ENCODE data around the gene EDIL3.

The EDIL3 gene

GRCh38 chr5:84272771-84273516 lies 111.7 kb downstream of the EDIL3 start:
- no peak for FAIRE-seq
- DNase-seq (ENCODE audit: extremely low spot score, insufficient read length, low read depth), result no peak

DNA sequence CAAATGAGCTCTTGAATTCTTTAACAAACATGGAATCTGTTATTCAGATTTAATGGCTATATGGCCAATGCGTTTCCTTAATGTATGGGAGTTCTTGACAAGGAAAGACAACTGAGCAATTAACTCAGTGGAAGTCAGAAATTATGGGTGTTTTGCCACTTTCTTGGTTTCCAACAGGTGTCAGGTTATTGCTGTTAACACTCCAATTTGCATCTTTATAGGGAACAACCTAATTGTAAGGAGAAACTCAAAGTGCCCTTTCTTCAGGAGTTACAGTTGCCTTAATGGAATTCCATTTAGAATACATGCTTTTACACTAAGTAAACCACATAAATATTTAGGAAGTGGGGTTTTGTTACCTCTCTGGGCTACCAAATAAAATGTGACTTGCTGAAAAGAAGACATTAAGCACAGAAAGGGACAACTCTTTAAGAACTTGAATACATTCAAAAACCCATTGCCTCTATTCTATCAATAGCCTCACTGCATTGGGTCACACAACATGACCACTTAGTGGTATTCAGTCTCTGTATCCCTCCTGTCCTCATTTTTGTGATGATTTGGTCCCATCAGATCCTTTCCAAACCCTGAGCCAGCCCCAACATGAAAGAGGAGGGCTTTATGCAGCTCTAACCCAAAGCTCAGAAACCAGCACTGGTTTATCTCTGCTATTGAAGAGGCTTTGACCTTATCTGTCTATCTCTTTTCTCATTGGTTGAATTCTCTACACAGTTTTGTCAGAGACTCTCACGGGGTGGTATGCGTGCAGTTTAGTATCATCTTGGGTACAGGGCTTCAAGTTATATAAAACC lies 118.7 kb downstream of the EDIL3 start:
- DNase-seq (ENCODE audit: extremely low spot score, insufficient read length, low read depth) (no peak), FAIRE-seq (no peak)

- FAIRE-seq (no peak), DNase-seq (ENCODE audit: extremely low spot score, insufficient read length, low read depth) (no peak)
Observed at GRCh38 chr5:84265130-84265529, 119.5 kb downstream of the EDIL3 start.

GRCh38 chr5:84260939-84261338 lies 123.7 kb downstream of the EDIL3 start:
- FAIRE-seq (no peak), DNase-seq (ENCODE audit: extremely low spot score, insufficient read length, low read depth) (no peak)

DNA sequence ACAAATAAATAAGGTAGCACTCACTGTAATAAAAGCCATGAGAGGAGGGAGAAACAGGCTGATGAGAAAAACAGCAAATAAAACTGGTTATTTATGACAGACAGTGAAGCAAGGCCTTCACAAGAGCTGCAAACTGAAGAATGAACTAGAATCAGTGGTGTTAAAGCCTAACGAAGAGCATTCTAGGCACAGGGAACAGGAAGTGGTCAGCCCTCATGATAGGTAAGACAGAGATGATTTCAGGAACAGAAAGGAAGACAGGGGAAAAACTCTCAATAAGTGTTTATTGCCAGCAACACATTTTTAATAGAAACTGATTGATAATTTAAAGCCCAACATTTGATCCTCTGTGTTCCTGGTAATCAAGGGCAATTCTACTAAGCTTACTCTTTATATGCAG lies 124.5 kb downstream of the EDIL3 start:
- no peak for DNase-seq (ENCODE audit: extremely low spot score, insufficient read length, low read depth)
- FAIRE-seq, result peak; percentile 46

GRCh38 chr5:84259283-84260045 lies 125.2 kb downstream of the EDIL3 start:
- DNase-seq (ENCODE audit: extremely low spot score, insufficient read length, low read depth), result no peak
- FAIRE-seq, result no peak

- FAIRE-seq, result no peak
- DNase-seq (ENCODE audit: extremely low spot score, insufficient read length, low read depth), result no peak
Observed at GRCh38 chr5:84257061-84257460, 127.6 kb downstream of the EDIL3 start.

DNA sequence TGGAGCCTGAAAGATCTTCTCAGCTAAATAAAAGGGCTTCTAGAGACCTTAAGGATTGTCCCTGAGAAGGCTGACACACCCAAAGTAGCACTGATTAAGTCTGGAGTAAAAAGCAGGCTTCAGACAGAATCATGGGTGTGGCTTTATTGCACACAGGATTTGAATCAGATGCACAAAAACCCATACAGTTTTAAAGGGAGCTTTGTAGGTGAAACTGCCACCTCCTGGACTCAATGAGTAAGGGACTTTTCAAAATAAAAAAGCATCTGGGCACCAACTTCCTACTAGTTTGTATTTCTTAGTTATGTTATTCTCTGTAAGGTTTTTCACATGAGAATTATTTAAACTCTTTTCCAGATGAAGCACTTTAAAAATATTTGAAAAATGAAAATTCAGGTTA lies 129.4 kb downstream of the EDIL3 start:
- no peak for FAIRE-seq
- no peak for DNase-seq (ENCODE audit: extremely low spot score, insufficient read length, low read depth)

- FAIRE-seq, result no peak
- no peak for DNase-seq (ENCODE audit: extremely low spot score, insufficient read length, low read depth)
Observed at GRCh38 chr5:84253946-84254345, 130.7 kb downstream of the EDIL3 start.

DNA sequence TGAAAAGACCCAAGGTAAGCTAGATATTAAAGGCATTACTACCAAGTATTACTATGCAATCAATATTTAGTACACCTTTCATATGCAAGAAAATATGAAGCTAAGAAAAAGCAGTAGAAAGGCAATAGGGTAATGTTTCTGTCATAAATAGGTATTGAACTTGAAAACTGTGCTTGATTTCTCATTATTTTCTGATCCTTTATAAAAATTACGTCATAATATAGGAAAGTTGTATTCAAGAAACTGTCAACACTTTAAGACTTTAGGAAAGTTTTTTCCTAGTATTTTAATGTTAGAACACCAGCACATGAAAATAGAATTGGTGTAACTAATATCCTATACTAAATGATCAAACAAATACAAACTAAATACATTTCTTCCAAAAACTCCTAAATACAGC lies 133.2 kb downstream of the EDIL3 start:
- DNase-seq (ENCODE audit: extremely low spot score, insufficient read length, low read depth) (no peak), FAIRE-seq (no peak)

DNA sequence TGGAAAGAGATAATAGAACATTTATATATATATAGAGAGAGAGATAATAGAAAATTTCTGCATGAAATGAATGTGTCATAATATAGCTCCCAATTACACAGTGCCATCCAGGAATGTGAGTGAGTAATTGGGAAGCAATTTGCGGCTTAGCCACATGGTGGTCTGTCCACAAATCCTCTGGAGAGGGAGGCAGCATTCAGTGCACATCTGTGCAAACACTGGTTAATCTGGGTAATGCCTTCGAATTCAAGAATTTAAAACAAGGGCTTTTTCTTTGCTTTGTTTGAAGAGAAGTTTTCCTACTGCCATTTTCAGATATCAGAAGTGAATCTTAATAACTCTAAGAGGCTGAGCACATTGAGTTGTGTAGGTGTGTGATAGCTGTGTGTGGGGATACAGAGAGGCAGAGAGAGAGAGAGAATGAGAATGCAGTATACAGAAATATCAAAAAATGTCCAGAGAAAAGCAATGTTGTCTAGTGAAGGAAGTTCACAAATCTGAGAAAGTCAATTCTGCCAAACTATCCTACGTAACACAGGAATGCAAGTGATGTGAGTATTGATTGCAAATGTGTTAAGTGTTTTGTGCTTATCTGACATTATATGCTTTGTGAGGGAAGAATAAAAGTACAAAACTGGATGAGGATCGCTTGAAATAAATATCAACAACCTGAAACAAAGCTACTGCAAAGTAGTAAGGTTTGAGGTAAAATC lies 134.6 kb downstream of the EDIL3 start:
- FAIRE-seq, result no peak
- DNase-seq (ENCODE audit: extremely low spot score, insufficient read length, low read depth), result no peak

DNA sequence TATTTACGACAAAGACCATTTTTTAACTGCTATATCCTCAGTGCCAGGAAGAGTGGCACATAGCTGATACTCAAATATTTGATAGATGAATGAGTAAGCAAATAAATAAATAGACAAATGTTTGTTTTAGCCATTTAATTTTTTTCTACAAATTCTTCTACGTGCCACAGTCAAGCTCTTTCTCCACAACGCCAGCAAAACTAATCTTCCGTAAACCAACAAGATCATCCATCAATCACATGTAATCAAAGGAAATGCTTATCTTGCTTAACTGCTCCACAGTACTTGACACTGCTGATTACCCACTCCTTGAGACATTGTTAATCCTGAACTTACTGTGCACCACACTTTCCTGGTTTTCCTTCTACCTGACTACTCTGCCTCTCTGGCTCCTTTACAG lies 136.7 kb downstream of the EDIL3 start:
- DNase-seq (ENCODE audit: extremely low spot score, insufficient read length, low read depth) (no peak), FAIRE-seq (no peak)

DNA sequence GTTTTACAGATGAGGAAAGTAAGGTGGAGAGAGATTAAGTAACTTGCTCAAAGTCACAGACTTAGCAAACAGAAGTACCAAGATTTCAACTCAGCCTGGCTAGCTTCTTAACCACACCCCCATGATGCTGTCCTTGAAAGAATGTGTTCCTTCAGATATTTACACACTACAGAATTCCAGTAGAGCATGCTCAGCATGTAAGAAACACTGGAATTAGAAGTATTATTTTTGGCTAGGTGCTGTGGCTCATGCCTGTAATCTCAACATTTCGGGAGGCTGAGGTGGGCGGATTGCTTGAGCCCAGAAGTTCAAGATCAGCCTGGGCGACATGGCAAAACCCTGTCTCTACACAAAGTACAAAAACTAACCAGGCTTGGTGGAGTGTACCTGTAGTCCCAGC lies 142.4 kb downstream of the EDIL3 start:
- FAIRE-seq (no peak), DNase-seq (ENCODE audit: extremely low spot score, insufficient read length, low read depth) (no peak)

DNA sequence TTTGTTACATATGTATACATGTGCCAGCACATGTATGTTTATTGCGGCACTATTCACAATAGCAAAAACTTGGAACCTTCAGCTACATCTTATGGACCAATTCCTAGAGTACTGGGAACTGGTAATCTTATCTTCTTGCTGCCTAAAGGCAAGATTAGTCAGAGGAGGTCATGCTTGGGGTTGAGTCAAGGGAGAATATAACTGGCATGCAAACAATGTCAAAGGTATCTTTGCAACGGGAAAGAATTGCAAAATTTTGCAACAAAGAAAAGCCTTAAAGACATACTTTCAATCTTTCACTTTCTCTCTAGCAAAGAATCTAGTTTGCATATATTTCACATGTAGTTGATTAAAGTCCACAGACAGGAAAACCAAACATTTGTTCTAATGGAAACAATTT lies 145.2 kb downstream of the EDIL3 start:
- DNase-seq (ENCODE audit: extremely low spot score, insufficient read length, low read depth) (no peak), FAIRE-seq (no peak)

GRCh38 chr5:84237126-84237525 lies 147.6 kb downstream of the EDIL3 start:
- DNase-seq (ENCODE audit: extremely low spot score, insufficient read length, low read depth), result no peak
- no peak for FAIRE-seq

DNA sequence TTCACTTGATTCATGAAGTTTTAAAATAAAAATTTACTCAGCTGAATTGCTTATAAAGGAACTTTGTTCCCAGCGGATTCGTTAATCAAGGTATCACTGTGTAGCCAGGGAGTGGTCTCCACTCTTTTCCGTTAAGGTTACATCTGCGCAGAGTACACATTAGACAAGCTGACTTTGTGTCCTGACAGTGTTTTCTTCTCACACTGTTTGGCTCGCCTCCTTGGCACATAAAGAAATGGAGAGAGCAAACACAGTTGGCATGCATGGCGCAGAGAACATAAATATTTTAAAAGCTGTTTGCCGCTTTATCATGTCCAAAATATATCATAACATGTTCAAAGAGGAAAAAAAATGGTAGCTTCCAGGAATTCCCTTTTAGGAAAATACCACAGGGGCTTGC lies 153.2 kb downstream of the EDIL3 start:
- DNase-seq (ENCODE audit: extremely low spot score, insufficient read length, low read depth) (no peak), FAIRE-seq (no peak)

GRCh38 chr5:84229045-84229444 lies 155.6 kb downstream of the EDIL3 start:
- no peak for FAIRE-seq
- no peak for DNase-seq (ENCODE audit: extremely low spot score, insufficient read length, low read depth)

DNA sequence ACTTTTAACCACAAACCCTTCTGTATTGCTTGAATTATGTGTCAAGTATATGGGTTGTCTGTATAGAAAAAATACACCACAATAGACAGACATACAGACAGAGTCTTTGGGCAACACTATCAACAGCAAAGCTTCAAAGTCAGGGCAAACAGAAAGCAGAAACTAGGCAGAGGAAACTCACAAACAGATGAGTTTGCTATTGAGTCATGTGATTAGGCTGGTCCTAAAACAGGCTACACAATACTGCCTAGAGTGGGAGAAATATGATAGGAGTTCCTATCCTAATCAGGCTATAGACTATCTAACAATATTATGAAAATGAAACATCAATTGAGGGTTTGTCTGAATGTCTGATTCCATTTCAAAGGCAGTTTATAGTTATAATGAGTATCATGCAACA lies 156.4 kb downstream of the EDIL3 start:
- no peak for FAIRE-seq
- DNase-seq (ENCODE audit: extremely low spot score, insufficient read length, low read depth), result no peak

DNA sequence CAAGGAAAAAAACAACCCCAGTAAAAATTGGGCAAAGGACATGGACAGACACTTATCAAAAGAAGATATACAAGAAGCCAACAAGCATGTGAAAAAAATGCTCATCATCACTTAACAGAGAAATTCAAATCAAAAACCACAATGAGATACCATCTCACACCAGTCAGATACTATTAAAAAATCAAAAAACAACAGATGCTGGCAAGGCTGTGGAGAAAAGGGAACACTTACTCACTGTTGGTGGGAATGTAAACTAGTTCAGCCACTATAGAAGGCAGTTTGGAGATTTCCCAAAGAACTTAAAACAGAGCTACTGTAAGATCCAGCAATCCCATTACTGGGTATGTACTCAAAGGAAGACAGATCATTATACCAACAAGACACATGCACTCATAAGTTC lies 157.4 kb downstream of the EDIL3 start:
- FAIRE-seq, result no peak
- DNase-seq (ENCODE audit: extremely low spot score, insufficient read length, low read depth), result no peak

- DNase-seq (ENCODE audit: extremely low spot score, insufficient read length, low read depth) (no peak), FAIRE-seq (no peak)
Observed at GRCh38 chr5:84218546-84218945, 166.1 kb downstream of the EDIL3 start.

All from GM18507 (cell line).